GM23338 (cell line): ENCODE results near the gene HAUS8. TPM values are rescaled to one million over a fixed set of nuclear protein-coding genes. Genes with fewer than 3 reads are reported as not detected.

Experiments used
- ATAC-seq: fragments of 200-7000 bp; cut with Tn5 transposase; 3 replicates; pipeline ENCODE4 v1.9.1; 2020
- DNase-seq: peaks from one replicate; pipeline ENCODE4 v3.0.0-alpha.2; 2015; ENCODE audit warnings: low spot score
- H2AFZ ChIP-seq: fragments of 200-600 bp; sonication (generic); 2 replicates; pipeline ENCODE4 v1.8.0; 2016; ENCODE audit warnings: antibody characterized with exemption, mild to moderate bottlenecking, moderate library complexity
- H3F3A ChIP-seq: fragments of 200-600 bp; sonication (generic); replicated peaks from 2 replicates; pipeline ENCODE4 v1.8.0; 2017; ENCODE audit warnings: antibody characterized with exemption, mixed run types, low read depth
- H3K27ac ChIP-seq: fragments of 200-600 bp; sonication (generic); 2 replicates; pipeline ENCODE4 v1.6.1; 2016; ENCODE audit warnings: low read depth
- H3K27me3 ChIP-seq: fragments of 200-600 bp; sonication (generic); 2 replicates; pipeline ENCODE4 v1.8.0; 2016; ENCODE audit warnings: mild to moderate bottlenecking, mixed run types, moderate library complexity; ENCODE audit not compliant: insufficient read depth
- H3K36me3 ChIP-seq: fragments of 200-600 bp; sonication (generic); 2 replicates; pipeline ENCODE4 v1.8.0; 2016; ENCODE audit warnings: mild to moderate bottlenecking; ENCODE audit not compliant: insufficient read depth
- H3K4me1 ChIP-seq: fragments of 200-600 bp; sonication (generic); 2 replicates; pipeline ENCODE4 v1.8.0; 2016; ENCODE audit warnings: mild to moderate bottlenecking, moderate library complexity; ENCODE audit not compliant: insufficient read depth
- H3K4me2 ChIP-seq: fragments of 200-600 bp; sonication (generic); 2 replicates; pipeline ENCODE4 v1.7.1; 2017; ENCODE audit warnings: mixed run types
- H3K4me3 ChIP-seq: fragments of 200-600 bp; sonication (generic); 2 replicates; pipeline ENCODE4 v1.6.1; 2016; ENCODE audit warnings: mixed run types
- H3K79me2 ChIP-seq: fragments of 200-600 bp; sonication (generic); replicated peaks from 2 replicates; pipeline ENCODE4 v1.8.0; 2017; ENCODE audit warnings: mild to moderate bottlenecking; ENCODE audit not compliant: insufficient read depth
- H3K9me2 ChIP-seq: fragments of 200-600 bp; sonication (generic); 2 replicates; pipeline ENCODE4 v1.8.0; 2017; ENCODE audit not compliant: insufficient read depth
- H4K20me1 ChIP-seq: fragments of 200-600 bp; sonication (generic); replicated peaks from 2 replicates; pipeline ENCODE4 v1.8.0; 2017; ENCODE audit warnings: mild to moderate bottlenecking; ENCODE audit not compliant: insufficient read depth
- H3K27ac Mint-ChIP-seq: 2 replicates; pipeline ENCODE4 v1.8.0; 2020; ENCODE audit warnings: inconsistent platforms, mild to moderate bottlenecking, moderate library complexity, mixed read lengths
- H3K27me3 Mint-ChIP-seq: 3 replicates; pipeline ENCODE4 v1.8.0; 2022; ENCODE audit warnings: low read depth, mild to moderate bottlenecking, moderate library complexity, mixed read lengths, inconsistent platforms; ENCODE audit not compliant: insufficient read depth, poor library complexity
- H3K36me3 Mint-ChIP-seq: 3 replicates; pipeline ENCODE4 v1.8.0; 2021; ENCODE audit warnings: low read depth, mild to moderate bottlenecking, inconsistent platforms, moderate library complexity, mixed read lengths
- H3K4me1 Mint-ChIP-seq: 3 replicates; pipeline ENCODE4 v1.8.0; 2020; ENCODE audit warnings: mild to moderate bottlenecking, inconsistent platforms, mixed read lengths
- H3K4me3 Mint-ChIP-seq: 3 replicates; pipeline ENCODE4 v1.8.0; 2021; ENCODE audit warnings: moderate library complexity, mild to moderate bottlenecking, inconsistent platforms, mixed read lengths
- H3K9me3 Mint-ChIP-seq: 3 replicates; pipeline ENCODE4 v1.8.0; 2020; ENCODE audit warnings: moderate library complexity, mild to moderate bottlenecking, inconsistent platforms, mixed read lengths
- EZH2 ChIP-seq: fragments of 200-600 bp; sonication (generic); IDR thresholded peaks from one replicate; pipeline ENCODE4 v1.8.0; 2017; ENCODE audit warnings: antibody characterized with exemption, mild to moderate bottlenecking, low read depth; ENCODE audit not compliant: unreplicated experiment
- JUNB ChIP-seq: IDR thresholded peaks from one replicate; pipeline ENCODE4 v1.6.1; 2016; ENCODE audit warnings: antibody characterized with exemption; ENCODE audit not compliant: unreplicated experiment
- STAT1 ChIP-seq: IDR thresholded peaks from one replicate; pipeline ENCODE4 v1.6.1; 2016; ENCODE audit warnings: antibody characterized with exemption; ENCODE audit not compliant: unreplicated experiment
- ZNF114 ChIP-seq: fragments of 250-450 bp; sonication (Bioruptor Pico); IDR thresholded peaks from 2 replicates; pipeline ENCODE4 v1.5.0; 2020; ENCODE audit warnings: mild to moderate bottlenecking, moderate library complexity
- ZNF331 ChIP-seq: fragments of 250-450 bp; sonication (Bioruptor Pico); IDR thresholded peaks from 2 replicates; pipeline ENCODE4 v1.5.0; 2020; ENCODE audit warnings: low read depth, mild to moderate bottlenecking, moderate library complexity
- polyA plus RNA-seq: library from polyadenylated mRNA; unstranded; fragments of >200 nt; fragmentation: Nextera tagmentation; extraction: Ambion mirVana; gene quantifications from 2 replicates; pipeline ENCODE4 v1.2.1, GENCODE V29; 2016
- total RNA-seq: library from RNA; depleted of rRNA; stranded (reverse); fragments of >200 nt; shearing (Covaris generic); gene quantifications from 2 replicates; pipeline ENCODE4 v1.2.3, GENCODE V29; 2014
- TF ChIP-seq, protein P1 (sequence below): IDR thresholded peaks from 2 replicates; pipeline ENCODE4 v1.6.1; 2016; ENCODE audit warnings: antibody characterized with exemption
- TF ChIP-seq, protein P2 (sequence below), 2 experiments: fragments of 200-600 bp in 1 of 2; sonication (generic) in 1 of 2; conservative IDR thresholded peaks; 2 replicates each; pipeline versions ENCODE4 v1.5.1 to v1.6.1; 2016 to 2017; ENCODE audit warnings: antibody characterized with exemption in 2 of 2, low read depth in 2 of 2, mild to moderate bottlenecking in 2 of 2, moderate library complexity in 1 of 2

HAUS8 gene
- total and polyA plus RNA-seq, 2 experiments from 2014 or later = 11.1 to 33.3 TPM

DNA sequence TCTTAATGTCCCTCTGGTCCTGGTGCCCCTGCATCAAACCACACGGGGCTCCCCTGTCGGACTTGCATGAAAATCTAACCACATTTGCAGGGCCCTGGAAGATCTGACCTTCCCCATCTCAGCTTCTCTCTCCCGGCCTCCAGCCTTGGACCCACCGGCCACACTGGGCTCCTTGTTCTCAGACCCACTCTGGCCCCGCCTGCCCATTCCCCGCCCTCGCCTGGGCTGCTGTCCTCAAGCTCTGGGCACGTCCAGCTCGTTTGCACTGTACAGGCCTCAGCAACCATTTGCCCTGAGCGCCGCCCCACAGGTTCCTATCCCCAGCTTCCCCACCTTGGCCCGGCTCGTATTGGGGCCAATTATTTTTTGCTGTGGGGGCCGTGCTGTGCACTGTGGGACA, 10.9 kb upstream of the HAUS8 start:
- Histone ChIP-seq H2AFZ (no peak overlapping the region), H3K4me1 (peaks cover 6% of the 10 kb centered on the region; the same call in 1 of the 2 replicates), H3K79me2 (peaks cover 84% of the 10 kb centered on the region), H4K20me1 (peaks cover 22% of the 10 kb centered on the region), H3K36me3 (no peaks in the 10 kb centered on the region), H3K9me2 (no peaks in the 10 kb centered on the region), H3K4me3 (no peak overlapping the region), H3K27ac (no peak overlapping the region), H3K27me3 (no peaks in the 10 kb centered on the region), H3F3A (no peaks in the 10 kb centered on the region), H3K4me2 (no peak overlapping the region)
- peaks cover 13% of the 10 kb centered on the region; the same call in 1 of the 3 replicates for H3K36me3 Mint-ChIP-seq
- peaks cover 10% of the 10 kb centered on the region; the same call in 2 of the 3 replicates for H3K4me1 Mint-ChIP-seq
- H3K27me3 Mint-ChIP-seq = peaks cover 9% of the 10 kb centered on the region
- DNase-seq (no peak), ATAC-seq (no peak)
- no peak overlapping the region for H3K4me3 Mint-ChIP-seq
- H3K9me3 Mint-ChIP-seq = 0 out of 3 replicates have a peak, but pooled peaks cover 3% of the 10 kb centered on the region
- TF ChIP-seq JUNB (no peak), EZH2 (no peak), STAT1 (no peak)
- TF ChIP-seq, protein P1, sequence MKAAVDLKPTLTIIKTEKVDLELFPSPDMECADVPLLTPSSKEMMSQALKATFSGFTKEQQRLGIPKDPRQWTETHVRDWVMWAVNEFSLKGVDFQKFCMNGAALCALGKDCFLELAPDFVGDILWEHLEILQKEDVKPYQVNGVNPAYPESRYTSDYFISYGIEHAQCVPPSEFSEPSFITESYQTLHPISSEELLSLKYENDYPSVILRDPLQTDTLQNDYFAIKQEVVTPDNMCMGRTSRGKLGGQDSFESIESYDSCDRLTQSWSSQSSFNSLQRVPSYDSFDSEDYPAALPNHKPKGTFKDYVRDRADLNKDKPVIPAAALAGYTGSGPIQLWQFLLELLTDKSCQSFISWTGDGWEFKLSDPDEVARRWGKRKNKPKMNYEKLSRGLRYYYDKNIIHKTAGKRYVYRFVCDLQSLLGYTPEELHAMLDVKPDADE = no peak
- H3K27ac Mint-ChIP-seq = no peak overlapping the region

DNA sequence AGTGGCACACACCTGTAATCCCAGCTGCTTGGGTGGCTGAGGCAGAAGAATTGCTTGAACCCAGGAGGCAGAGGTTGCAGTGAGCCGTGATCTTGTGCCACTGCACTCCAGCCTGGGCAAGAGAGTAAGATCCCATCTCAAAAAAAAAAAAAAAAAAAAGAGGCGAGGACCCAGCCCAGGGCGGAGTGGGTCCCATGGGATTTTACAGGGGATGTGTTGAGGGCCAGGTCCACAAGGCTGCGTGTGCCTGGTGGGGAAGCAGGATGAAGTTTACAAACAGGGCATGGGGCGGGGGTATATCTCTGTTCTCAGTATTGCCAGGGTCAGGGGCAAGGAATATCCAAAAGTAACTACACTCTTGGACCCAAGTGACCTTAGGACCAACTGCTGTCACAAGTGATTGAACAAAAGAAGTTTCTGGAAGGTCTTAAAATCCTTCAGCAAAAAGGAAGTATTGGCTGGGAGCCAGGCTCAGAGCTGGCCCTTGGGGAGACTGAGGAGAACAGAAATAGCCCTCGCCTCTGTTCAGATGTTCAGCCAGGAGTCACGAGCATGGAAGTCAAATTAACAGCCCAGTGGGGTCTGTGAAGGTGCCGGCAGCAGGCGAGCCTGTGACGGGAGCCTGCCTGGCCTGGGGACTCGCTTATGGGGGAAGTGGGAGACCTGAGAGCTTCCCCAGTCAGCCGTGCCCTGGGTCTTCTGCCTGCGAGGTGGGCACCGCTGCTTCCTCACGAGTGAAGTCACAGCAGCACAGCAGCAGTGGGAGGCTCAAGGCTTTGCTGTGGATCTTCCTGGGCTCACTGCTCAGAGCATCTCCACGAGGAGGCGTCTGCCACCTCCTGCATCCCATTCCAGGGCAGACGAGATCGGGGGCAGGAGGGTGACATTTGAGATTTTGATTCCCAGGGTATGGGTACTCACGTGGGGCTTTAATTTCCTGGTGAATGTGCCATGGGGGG, 6.7 kb upstream of the HAUS8 start:
- peaks cover 96% of the 10 kb centered on the region for H3K79me2 ChIP-seq
- no peak overlapping the region for H3K4me3 ChIP-seq
- H3K36me3 Mint-ChIP-seq = 0 out of 3 replicates have a peak, but pooled peaks cover 6% of the 10 kb centered on the region
- H3K9me3 Mint-ChIP-seq = no peaks in the 10 kb centered on the region
- ATAC-seq = no peak
- peaks cover 10% of the 10 kb centered on the region for H3K27me3 Mint-ChIP-seq
- peaks cover 51% of the 10 kb centered on the region for H4K20me1 ChIP-seq
- H3K4me1 ChIP-seq = no peaks in the 10 kb centered on the region; the same call in 1 of the 2 replicates
- no peak overlapping the region for H2AFZ ChIP-seq
- no peaks in the 10 kb centered on the region for H3K27me3 ChIP-seq
- no peak for DNase-seq
- H3K9me2 ChIP-seq = no peaks in the 10 kb centered on the region
- no peak overlapping the region for H3K27ac Mint-ChIP-seq
- no peak overlapping the region for H3K4me2 ChIP-seq
- H3K36me3 ChIP-seq = no peaks in the 10 kb centered on the region
- no peak overlapping the region for H3K4me3 Mint-ChIP-seq
- no peak overlapping the region for H3K27ac ChIP-seq
- TF ChIP-seq ZNF114 (CRISPR knock-in tag) (no peak), ZNF331 (CRISPR knock-in tag) (no peak)
- TF ChIP-seq, protein P2, sequence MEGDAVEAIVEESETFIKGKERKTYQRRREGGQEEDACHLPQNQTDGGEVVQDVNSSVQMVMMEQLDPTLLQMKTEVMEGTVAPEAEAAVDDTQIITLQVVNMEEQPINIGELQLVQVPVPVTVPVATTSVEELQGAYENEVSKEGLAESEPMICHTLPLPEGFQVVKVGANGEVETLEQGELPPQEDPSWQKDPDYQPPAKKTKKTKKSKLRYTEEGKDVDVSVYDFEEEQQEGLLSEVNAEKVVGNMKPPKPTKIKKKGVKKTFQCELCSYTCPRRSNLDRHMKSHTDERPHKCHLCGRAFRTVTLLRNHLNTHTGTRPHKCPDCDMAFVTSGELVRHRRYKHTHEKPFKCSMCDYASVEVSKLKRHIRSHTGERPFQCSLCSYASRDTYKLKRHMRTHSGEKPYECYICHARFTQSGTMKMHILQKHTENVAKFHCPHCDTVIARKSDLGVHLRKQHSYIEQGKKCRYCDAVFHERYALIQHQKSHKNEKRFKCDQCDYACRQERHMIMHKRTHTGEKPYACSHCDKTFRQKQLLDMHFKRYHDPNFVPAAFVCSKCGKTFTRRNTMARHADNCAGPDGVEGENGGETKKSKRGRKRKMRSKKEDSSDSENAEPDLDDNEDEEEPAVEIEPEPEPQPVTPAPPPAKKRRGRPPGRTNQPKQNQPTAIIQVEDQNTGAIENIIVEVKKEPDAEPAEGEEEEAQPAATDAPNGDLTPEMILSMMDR (conservative IDR thresholded peaks at IDR 0.05; ENCODE audit: low read depth in 2 of 2) = peak in 1 of 2 experiments; percentile 21; a peak in 2 of 4 replicates
- peaks cover 3% of the 10 kb centered on the region; the same call in 1 of the 2 replicates for H3F3A ChIP-seq
- peaks cover 29% of the 10 kb centered on the region for H3K4me1 Mint-ChIP-seq
